Stimulated activated CD8-positive, alpha-beta memory T cell treated with anti-CD3 and anti-CD28 coated beads, Interleukin-7, amount 100 ng/mL, for 48 hours (primary cell): ENCODE measurements around the gene CBY1.

ENCODE experiments used
- DNase-seq, 2 donors: peaks; one replicate each; pipeline ENCODE4 v3.0.0-alpha.2; 2020; ENCODE audit warnings: low read depth in 1 of 2; ENCODE audit errors: extremely low read depth in 1 of 2

CBY1 gene

GRCh38 chr22:38721551-38721950 is 65.1 kb downstream of the CBY1 start:
- DNase-seq, result no peak
